ENCODE data around the gene HTR6.

HTR6 gene

DNA sequence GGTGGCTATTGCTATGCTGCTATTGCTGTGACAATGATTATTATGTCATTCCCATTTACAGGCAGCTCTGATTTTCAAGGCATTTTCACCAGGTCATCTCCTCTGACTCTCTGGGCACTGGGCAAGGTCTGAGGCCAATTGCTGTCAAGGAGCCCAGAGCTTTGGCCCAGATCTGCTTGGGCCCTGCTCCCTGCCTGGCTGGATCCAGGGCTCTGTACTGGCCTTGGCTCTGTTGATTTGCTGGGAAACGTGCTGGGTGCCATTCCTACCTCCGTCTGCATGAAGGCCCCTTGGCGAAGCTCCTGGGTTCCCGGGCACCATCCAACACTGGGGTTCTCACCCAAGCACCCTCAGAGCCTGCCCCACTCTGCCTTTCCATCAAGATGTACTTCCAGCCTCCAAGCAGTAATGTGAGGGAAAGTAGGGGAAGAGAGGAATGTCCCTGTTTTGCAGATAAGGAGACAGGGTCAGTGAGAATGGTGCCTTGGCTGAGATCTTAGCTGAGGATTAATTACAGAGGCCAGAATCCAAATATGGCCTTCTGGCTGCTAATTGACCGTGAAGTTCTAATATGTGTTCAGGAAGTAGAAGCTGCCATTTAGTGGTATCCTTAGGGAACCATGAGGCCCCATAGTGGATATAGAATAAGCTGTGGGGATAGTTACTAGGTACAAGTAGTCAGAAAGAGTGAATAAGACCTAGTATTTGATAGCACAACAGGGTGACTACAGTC lies 63.9 kb downstream of the HTR6 start:
- no peak for DNase-seq

GRCh38 chr1:19730232-19730631 lies 65.6 kb downstream of the HTR6 start:
- DNase-seq, result no peak

Measured in stimulated activated naive CD4-positive, alpha-beta T cell treated with Interleukin-2 at 50 U/mL for 16 hours (primary cell).